H9 (cell line): Measurements from ENCODE around the gene XXYLT1. TPM values are rescaled to one million over a fixed set of nuclear protein-coding genes. Genes with fewer than 3 reads are reported as not detected.

Experiments used
- DNase-seq: peaks from one replicate; pipeline ENCODE4 v3.0.0-alpha.2; 2017
- H2AFZ ChIP-seq: one replicate; pipeline ENCODE4 v1.6.1; 2013; ENCODE audit warnings: mild to moderate bottlenecking, low read length, control low read depth, moderate library complexity
- H2AK5ac ChIP-seq: 2 replicates; pipeline ENCODE4 v1.6.1; 2013; ENCODE audit warnings: low read length, control low read depth, mixed read lengths; ENCODE audit not compliant: insufficient read length
- H2BK120ac ChIP-seq: one replicate; pipeline ENCODE4 v1.6.1; 2013; ENCODE audit warnings: low read depth, mild to moderate bottlenecking, low read length, control low read depth, inconsistent platforms; ENCODE audit not compliant: poor library complexity, severe bottlenecking
- H2BK12ac ChIP-seq: 2 replicates; pipeline ENCODE4 v1.6.1; 2013; ENCODE audit warnings: low read length, control low read depth, mixed read lengths, low read depth; ENCODE audit not compliant: insufficient read length
- H2BK15ac ChIP-seq: 2 replicates; pipeline ENCODE4 v1.6.1; 2013; ENCODE audit warnings: low read depth, low read length, control low read depth
- H2BK20ac ChIP-seq: one replicate; pipeline ENCODE4 v1.6.1; 2013; ENCODE audit warnings: low read depth, mild to moderate bottlenecking, low read length, control low read depth, inconsistent platforms; ENCODE audit not compliant: poor library complexity, severe bottlenecking
- H2BK5ac ChIP-seq: 2 replicates; pipeline ENCODE4 v1.6.1; 2013; ENCODE audit warnings: low read length, control low read depth, mixed read lengths; ENCODE audit not compliant: insufficient read length
- H3K14ac ChIP-seq: 2 replicates; pipeline ENCODE4 v1.6.1; 2013; ENCODE audit warnings: low read length, control low read depth; ENCODE audit not compliant: insufficient read depth
- H3K18ac ChIP-seq: 2 replicates; pipeline ENCODE4 v1.6.1; 2013; ENCODE audit warnings: low read depth, mild to moderate bottlenecking, mixed read lengths, low read length, control low read depth; ENCODE audit not compliant: insufficient read length
- H3K23ac ChIP-seq: 2 replicates; pipeline ENCODE4 v1.6.1; 2013; ENCODE audit warnings: low read length, control low read depth, mixed read lengths, low read depth; ENCODE audit not compliant: insufficient read length
- H3K23me2 ChIP-seq: 2 replicates; pipeline ENCODE4 v1.6.1; 2013; ENCODE audit warnings: low read depth, mild to moderate bottlenecking, mixed read lengths, low read length, control low read depth; ENCODE audit not compliant: insufficient read length, poor library complexity, severe bottlenecking
- H3K27ac ChIP-seq: 2 replicates; pipeline ENCODE4 v1.5.1; 2013; ENCODE audit warnings: low read length, control low read depth, mixed read lengths, low read depth; ENCODE audit not compliant: insufficient read length
- H3K27me3 ChIP-seq: 2 replicates; pipeline ENCODE4 v1.6.1; 2013; ENCODE audit warnings: low read length, control low read depth, inconsistent platforms; ENCODE audit not compliant: insufficient read depth
- H3K4ac ChIP-seq: 2 replicates; pipeline ENCODE4 v1.6.1; 2013; ENCODE audit warnings: low read depth, mild to moderate bottlenecking, control low read depth, inconsistent platforms, low read length, moderate library complexity
- H3K4me1 ChIP-seq: 2 replicates; pipeline ENCODE4 v1.6.1; 2013; ENCODE audit warnings: low read length, control low read depth, inconsistent platforms; ENCODE audit not compliant: insufficient read depth
- H3K4me2 ChIP-seq: 2 replicates; pipeline ENCODE4 v1.6.1; 2013; ENCODE audit warnings: low read length, control low read depth, mixed read lengths; ENCODE audit not compliant: insufficient read length, insufficient read depth
- H3K56ac ChIP-seq: 2 replicates; pipeline ENCODE4 v1.6.1; 2013; ENCODE audit warnings: low read depth, mild to moderate bottlenecking, mixed read lengths, low read length, control low read depth; ENCODE audit not compliant: insufficient read length
- H3K79me1 ChIP-seq: 2 replicates; pipeline ENCODE4 v1.6.1; 2013; ENCODE audit warnings: low read depth, mild to moderate bottlenecking, moderate library complexity, low read length, control low read depth, inconsistent platforms; ENCODE audit not compliant: insufficient read depth, poor library complexity, severe bottlenecking
- H3K79me2 ChIP-seq: 2 replicates; pipeline ENCODE4 v1.6.1; 2013; ENCODE audit warnings: low read length, control low read depth, inconsistent platforms; ENCODE audit not compliant: insufficient read depth
- H3K9ac ChIP-seq: 2 replicates; pipeline ENCODE4 v1.6.1; 2013; ENCODE audit warnings: low read length, control low read depth, mixed read lengths; ENCODE audit not compliant: insufficient read length; ENCODE audit errors: extremely low read depth
- H3K9me3 ChIP-seq: one replicate; pipeline ENCODE4 v1.6.1; 2013; ENCODE audit warnings: low read depth, low read length, inconsistent platforms; ENCODE audit not compliant: control insufficient read depth
- H3T11ph ChIP-seq: one replicate; pipeline ENCODE4 v1.6.1; 2013; ENCODE audit warnings: mild to moderate bottlenecking, low read length, control low read depth, inconsistent platforms
- H4K20me1 ChIP-seq: one replicate; pipeline ENCODE4 v1.6.1; 2013; ENCODE audit not compliant: control insufficient read depth, insufficient read length, insufficient read depth
- H4K5ac ChIP-seq: 2 replicates; pipeline ENCODE4 v1.6.1; 2013; ENCODE audit warnings: low read depth, mild to moderate bottlenecking, mixed read lengths, low read length, control low read depth; ENCODE audit not compliant: insufficient read length
- H4K8ac ChIP-seq: replicated peaks from 2 replicates; pipeline ENCODE4 v1.6.1; 2013; ENCODE audit warnings: low read length, control low read depth, mixed read lengths, low read depth; ENCODE audit not compliant: insufficient read length
- H4K91ac ChIP-seq: 2 replicates; pipeline ENCODE4 v1.6.1; 2013; ENCODE audit warnings: low read depth, mild to moderate bottlenecking, moderate library complexity, mixed read lengths, low read length, control low read depth; ENCODE audit not compliant: insufficient read length
- H3K27ac Mint-ChIP-seq, 3 experiments: 2 replicates in 2 of 3; 3 replicates in 1 of 3; pipeline ENCODE4 v1.8.0; 2020 to 2021; ENCODE audit warnings: mixed read lengths in 3 of 3, mild to moderate bottlenecking in 1 of 3, moderate library complexity in 1 of 3
- H3K27me3 Mint-ChIP-seq: 2 replicates; pipeline ENCODE4 v1.8.0; 2021; ENCODE audit warnings: low read depth, mild to moderate bottlenecking, moderate library complexity, mixed read lengths
- H3K36me3 Mint-ChIP-seq, 3 experiments: 2 replicates in 2 of 3; 3 replicates in 1 of 3; pipeline ENCODE4 v1.8.0; 2020 to 2021; ENCODE audit warnings: low read depth in 3 of 3, mixed read lengths in 3 of 3; ENCODE audit not compliant: insufficient read depth in 1 of 3
- H3K4me1 Mint-ChIP-seq, 2 experiments: 2 replicates each; pipeline ENCODE4 v1.8.0; 2020; ENCODE audit warnings: mixed read lengths in 2 of 2
- H3K4me3 Mint-ChIP-seq, 2 experiments: 2 replicates in 1 of 2; 3 replicates in 1 of 2; pipeline ENCODE4 v1.8.0; 2020 to 2021; ENCODE audit warnings: mild to moderate bottlenecking in 2 of 2, mixed read lengths in 2 of 2, moderate library complexity in 1 of 2
- H3K9me3 Mint-ChIP-seq, 2 experiments: 2 replicates in 1 of 2; 3 replicates in 1 of 2; pipeline ENCODE4 v1.8.0; 2020; ENCODE audit warnings: mild to moderate bottlenecking in 2 of 2, mixed read lengths in 2 of 2, moderate library complexity in 1 of 2
- WGBS: extraction: QIAGEN DNeasy Blood & Tissue Kit; methylation state at CpG from one replicate; pipeline ENCODE4 v1.1.7; 2013; ENCODE audit warnings: missing lambda C conversion rate, low lambda C conversion rate, mixed read lengths; ENCODE audit not compliant: insufficient read length; ENCODE audit errors: extremely low coverage; 5-methylcytosine and 5-hydroxymethylcytosine counted together
- total RNA-seq: library from RNA; stranded (reverse); gene quantifications from 2 replicates; pipeline ENCODE4 v1.2.1, GENCODE V29; 2021
- TF ChIP-seq, protein P1 (sequence below): fragments of 200-600 bp; sonication (generic); conservative IDR thresholded peaks from 3 replicates; pipeline ENCODE4 v1.8.0; 2021; ENCODE audit warnings: antibody characterized with exemption, mild to moderate bottlenecking

The XXYLT1 gene
- total RNA-seq, 1 experiment from 2014 or later: 22.7 TPM

GRCh38 chr3:195194559-195195206, 76.3 kb downstream of the XXYLT1 start:
- no peak overlapping the region for H2BK15ac ChIP-seq
- TF ChIP-seq, protein P1, sequence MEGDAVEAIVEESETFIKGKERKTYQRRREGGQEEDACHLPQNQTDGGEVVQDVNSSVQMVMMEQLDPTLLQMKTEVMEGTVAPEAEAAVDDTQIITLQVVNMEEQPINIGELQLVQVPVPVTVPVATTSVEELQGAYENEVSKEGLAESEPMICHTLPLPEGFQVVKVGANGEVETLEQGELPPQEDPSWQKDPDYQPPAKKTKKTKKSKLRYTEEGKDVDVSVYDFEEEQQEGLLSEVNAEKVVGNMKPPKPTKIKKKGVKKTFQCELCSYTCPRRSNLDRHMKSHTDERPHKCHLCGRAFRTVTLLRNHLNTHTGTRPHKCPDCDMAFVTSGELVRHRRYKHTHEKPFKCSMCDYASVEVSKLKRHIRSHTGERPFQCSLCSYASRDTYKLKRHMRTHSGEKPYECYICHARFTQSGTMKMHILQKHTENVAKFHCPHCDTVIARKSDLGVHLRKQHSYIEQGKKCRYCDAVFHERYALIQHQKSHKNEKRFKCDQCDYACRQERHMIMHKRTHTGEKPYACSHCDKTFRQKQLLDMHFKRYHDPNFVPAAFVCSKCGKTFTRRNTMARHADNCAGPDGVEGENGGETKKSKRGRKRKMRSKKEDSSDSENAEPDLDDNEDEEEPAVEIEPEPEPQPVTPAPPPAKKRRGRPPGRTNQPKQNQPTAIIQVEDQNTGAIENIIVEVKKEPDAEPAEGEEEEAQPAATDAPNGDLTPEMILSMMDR: no peak
- no peak overlapping the region for H2BK5ac ChIP-seq
- H3K79me1 ChIP-seq: peaks cover 3% of the 10 kb centered on the region
- H4K20me1 ChIP-seq: no peaks in the 10 kb centered on the region
- H3K79me2 ChIP-seq: no peaks in the 10 kb centered on the region; the same call in 1 of the 2 replicates
- Mint-ChIP-seq H3K36me3 (peaks cover 12 to 17% (median 15%) of the 10 kb centered on the region in 3 experiments), H3K4me3 (no peak overlapping the region), H3K9me3 (peaks cover 14 to 15% of the 10 kb centered on the region in 2 experiments), H3K27me3 (no peaks in the 10 kb centered on the region; the same call in 1 of the 2 replicates), H3K27ac (peak overlapping the region in 1 of 3 experiments; percentile 13; a peak in 1 of 7 replicates), H3K4me1 (peaks cover 22 to 36% of the 10 kb centered on the region in 2 experiments)
- no peak overlapping the region for H3K4ac ChIP-seq
- no peak overlapping the region for H3K18ac ChIP-seq
- no CpG with 5 or more reads among the region's 8 CpGs for WGBS
- H2BK120ac ChIP-seq: no peak overlapping the region
- H3K4me2 ChIP-seq: no peak overlapping the region
- peaks cover 4% of the 10 kb centered on the region; the same call in 1 of the 2 replicates for H3K4me1 ChIP-seq
- H4K91ac ChIP-seq: no peak overlapping the region
- H3T11ph ChIP-seq: no peak overlapping the region
- H3K14ac ChIP-seq: no peak overlapping the region
- no peaks in the 10 kb centered on the region for H3K27me3 ChIP-seq
- H3K23me2 ChIP-seq: no peaks in the 10 kb centered on the region
- no peak overlapping the region for H3K9ac ChIP-seq
- H2BK12ac ChIP-seq: no peak overlapping the region
- H3K27ac ChIP-seq: no peak overlapping the region
- peaks cover 8% of the 10 kb centered on the region for H3K9me3 ChIP-seq
- no peak overlapping the region for H2AFZ ChIP-seq
- no peak for DNase-seq
- no peak overlapping the region for H2BK20ac ChIP-seq
- no peak overlapping the region for H4K5ac ChIP-seq
- no peak overlapping the region for H2AK5ac ChIP-seq
- H3K23ac ChIP-seq: no peak overlapping the region
- no peak overlapping the region for H3K56ac ChIP-seq
- no peak overlapping the region for H4K8ac ChIP-seq
